GM19099 (cell line): ENCODE results near the gene GNAL.

ENCODE experiments used
- POLR2A ChIP-seq: IDR thresholded peaks from 3 replicates; pipeline ENCODE4 v1.6.1; 2011; ENCODE audit warnings: low read depth; ENCODE audit not compliant: insufficient read length; ENCODE audit errors: extremely low read depth

GNAL gene

DNA sequence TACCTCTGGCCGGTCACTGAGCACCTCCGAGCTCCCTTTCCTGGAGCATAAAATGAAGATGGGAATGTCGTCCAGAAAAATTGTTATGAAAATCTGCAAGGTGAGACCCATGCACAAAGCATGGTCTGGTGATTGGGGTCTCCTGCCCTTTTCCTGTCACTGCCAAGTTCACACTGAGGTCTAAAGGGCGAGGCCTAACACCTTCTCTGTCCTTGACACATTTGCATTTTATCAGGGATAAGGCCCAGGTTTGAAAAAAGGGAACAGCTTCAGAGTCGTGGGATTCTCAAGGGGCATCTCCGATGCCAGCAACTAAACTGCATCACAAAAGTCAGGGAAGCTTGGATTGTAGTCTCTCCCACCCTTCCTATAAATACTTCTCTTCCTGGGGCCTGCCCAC lies 24.7 kb downstream of the GNAL start:
- TF ChIP-seq POLR2A, result no peak

DNA sequence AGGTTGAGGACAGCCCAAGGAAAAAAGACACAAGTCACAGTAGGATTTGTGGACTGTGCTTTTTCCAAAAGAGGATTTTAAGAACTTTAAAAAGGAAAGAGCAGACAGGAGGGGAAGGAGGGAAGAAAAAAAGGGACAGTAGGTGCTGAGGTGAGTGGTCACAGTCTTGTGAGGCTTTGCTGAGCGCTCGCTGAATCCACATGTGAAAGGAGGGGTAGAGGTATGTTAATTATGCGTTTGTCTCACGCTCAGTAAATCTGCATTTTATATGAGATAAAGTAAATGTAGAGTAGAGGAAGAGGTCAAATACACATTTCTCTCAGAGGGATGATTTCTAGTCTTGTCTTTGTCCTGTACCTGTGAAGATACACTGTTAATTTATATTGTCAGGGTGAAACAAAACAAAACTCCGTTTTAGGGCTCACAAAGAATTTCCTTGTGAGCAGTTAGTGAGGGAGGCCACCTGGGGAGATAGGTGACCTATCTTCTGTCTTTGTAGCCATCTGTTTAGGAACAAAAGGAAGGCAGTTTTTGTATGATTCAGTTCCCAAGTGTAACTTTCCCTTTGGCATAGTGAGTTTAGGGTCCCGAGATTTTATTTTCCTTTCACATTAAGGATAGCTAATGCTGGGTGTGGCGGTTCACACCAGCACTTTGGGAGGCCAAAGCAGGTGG lies 25.3 kb downstream of the GNAL start:
- TF ChIP-seq POLR2A, result no peak

GRCh38 chr18:11719050-11719449 lies 30.0 kb downstream of the GNAL start:
- TF ChIP-seq POLR2A, result no peak

GRCh38 chr18:11719621-11720020 lies 30.6 kb downstream of the GNAL start:
- TF ChIP-seq POLR2A, result no peak

GRCh38 chr18:11721720-11722119 lies 32.7 kb downstream of the GNAL start:
- TF ChIP-seq POLR2A, result no peak

- TF ChIP-seq POLR2A, result no peak
These were observed 35.7 kb downstream of the GNAL start for GRCh38 chr18:11724781-11725180.

DNA sequence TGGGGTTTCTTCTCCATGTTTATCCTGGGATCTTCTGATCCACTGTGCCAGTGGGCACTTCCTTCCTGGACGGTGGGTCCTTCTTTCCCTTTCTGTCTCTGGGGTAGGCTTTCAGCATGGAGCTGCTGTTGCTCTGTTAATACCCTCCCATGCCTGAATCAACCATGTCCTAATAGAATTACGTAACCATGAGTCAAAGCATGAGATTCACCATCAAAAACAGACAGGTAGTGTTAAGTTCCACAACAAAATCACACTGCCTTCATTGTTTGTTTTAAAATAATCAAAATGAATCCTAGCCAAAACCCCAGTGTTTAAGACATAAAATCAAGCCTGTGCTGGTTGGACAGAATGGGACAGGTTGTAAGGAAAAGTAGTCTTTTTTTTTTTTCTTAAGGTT lies 37.5 kb downstream of the GNAL start:
- no peak for TF ChIP-seq POLR2A

GRCh38 chr18:11728249-11728648 lies 39.2 kb downstream of the GNAL start:
- no peak for TF ChIP-seq POLR2A

DNA sequence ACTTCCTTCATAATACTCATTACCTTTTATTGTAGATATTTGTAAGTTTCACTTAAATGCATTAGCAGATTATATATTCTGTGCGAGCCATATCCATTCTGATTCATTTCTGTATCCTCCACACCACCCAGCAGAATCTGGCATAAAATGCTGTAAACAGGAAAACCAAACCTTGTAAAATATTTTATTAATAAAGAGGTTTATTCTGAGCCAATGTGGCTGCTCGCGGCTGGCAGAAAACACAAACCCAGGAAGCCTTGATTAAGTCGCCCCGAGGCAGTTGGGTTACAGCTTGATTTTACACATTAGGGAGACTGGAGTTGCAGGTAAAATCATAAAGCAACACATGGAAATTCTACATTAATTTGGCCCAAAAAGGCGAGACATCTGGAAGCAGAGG lies 40.5 kb downstream of the GNAL start:
- no peak for TF ChIP-seq POLR2A

DNA sequence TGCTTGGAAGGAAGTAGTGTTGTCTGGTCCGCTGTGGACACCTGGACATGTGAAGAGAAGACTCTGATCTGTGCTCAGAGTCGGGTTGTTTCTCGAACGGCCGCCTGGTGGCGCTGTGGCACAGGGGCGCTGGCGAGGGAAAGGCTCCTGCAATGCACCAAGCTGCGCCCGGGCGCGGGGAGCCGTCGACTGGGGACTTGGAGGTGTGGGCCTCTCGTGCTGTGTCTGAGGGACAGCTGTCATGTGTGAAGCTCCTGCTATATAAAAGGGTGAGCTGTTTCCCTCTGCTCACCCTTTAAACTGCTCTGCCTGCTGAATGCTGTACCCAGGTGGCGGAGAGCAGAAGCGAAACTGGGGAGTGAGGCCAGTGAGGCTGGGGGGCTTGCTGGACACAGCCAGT lies 44.0 kb downstream of the GNAL start:
- no peak for TF ChIP-seq POLR2A

- no peak for TF ChIP-seq POLR2A
These were observed 47.6 kb downstream of the GNAL start for GRCh38 chr18:11736656-11737055.

DNA sequence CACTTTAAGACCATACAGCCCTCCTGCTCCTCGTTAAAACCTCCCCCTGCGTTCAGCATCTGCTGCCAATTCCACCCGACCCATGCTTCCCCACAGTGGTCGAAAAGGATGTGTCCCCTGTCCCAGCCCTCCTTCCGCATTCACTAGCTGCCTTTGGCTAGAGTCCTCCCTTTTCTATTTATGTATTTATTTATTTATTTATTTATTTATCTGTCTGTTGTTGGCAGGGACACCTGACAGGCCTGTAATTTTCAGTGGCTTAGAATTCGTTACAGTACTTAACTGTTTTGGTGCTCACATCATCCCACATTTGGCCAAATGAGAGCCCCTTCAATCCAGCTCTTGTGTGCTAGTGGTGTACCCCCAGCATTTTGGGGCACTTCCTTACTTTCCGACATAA lies 50.8 kb downstream of the GNAL start:
- TF ChIP-seq POLR2A, result no peak

DNA sequence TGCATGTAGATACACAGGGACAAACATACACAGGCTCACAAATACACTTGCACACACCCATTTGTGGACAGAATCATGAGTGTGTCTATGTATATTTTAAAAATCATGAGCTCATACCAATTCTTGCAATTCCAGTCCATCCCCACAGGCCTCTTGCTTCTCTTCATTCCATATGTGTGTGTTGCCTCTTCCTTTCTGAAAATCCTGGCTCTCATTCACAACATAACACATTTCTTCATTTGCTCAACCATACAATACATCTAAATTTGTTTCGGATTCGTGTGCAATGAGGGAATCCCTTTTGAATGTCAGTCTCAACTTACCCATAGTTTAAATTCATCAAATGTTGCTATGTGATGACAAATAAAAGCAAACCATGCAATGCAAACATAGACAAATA lies 51.4 kb downstream of the GNAL start:
- no peak for TF ChIP-seq POLR2A

DNA sequence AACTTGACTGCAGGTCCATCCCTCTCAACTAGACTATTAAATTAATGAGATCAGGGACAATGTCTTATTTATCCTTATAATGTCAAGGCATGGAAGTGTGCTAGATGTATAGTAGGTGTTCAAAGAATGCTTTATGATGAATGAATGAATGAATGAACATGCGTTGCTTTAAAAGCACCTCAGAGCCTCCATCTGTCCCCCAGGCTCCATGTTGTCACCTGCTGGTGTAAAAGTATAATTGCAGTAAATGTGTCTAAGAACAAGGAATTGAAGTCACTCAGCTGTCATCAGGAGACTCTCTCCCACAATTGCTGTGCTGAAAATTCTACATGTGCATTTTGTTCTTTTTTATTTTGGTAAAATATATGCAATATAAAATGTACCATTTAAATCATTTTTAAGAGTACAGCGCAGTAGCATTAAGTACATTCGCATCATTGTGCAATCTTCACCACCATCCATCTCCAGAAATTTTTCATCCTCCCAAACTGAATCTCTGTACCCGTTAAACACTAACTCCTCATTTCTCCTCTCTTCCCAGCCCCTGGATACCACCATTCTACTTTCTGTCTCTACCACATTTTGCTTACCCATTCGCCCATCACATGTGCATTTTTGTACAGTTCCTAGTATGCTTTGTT lies 52.6 kb downstream of the GNAL start:
- no peak for TF ChIP-seq POLR2A

DNA sequence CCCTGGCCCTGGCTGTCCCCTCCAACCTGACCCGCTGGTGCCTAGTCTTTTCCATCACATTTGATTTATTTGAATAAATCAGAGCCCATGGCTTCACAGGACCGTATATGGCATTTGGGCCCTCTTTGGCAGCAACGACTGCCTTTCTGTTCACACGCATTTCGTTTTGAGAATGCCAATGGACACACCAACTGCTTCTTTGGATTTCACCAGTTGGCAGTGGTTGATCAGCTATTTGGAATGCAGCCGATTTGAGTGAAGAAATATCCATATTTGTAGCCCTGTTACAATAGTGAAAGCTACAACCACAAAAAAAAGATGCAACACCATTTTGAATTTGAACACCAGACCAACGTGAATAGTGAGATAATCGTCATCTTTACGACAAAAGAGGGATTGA lies 56.5 kb downstream of the GNAL start:
- no peak for TF ChIP-seq POLR2A

- TF ChIP-seq POLR2A, result no peak
These were observed 58.2 kb downstream of the GNAL start for GRCh38 chr18:11747286-11747685.

DNA sequence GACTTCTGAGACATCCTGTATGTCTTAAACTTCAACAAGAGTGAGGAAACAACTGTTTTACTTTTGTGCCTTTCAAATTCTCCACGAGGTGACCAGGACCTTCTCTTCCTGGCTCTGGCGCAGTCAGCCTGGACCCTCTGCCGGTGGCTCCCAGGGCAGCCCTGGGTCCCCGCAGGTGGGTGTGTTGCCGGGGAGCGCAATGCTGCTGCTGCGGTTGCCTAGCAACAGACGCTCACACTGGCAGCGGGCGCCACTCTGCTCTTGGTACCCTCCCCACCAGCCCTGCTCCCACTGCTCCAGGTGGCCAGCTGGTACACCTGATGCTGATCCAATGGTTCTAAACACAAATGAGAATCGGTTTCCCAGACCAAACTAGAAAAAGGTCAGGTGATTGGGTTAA lies 58.7 kb downstream of the GNAL start:
- no peak for TF ChIP-seq POLR2A
